HepG2 (cell line): ENCODE data around the gene UBQLN1. TPM values are rescaled to one million over a fixed set of nuclear protein-coding genes. Genes with fewer than 3 reads are reported as not detected.

Experiments
- AHR ChIP-seq: IDR thresholded peaks from 2 replicates; pipeline ENCODE4 v1.6.1; 2018; ENCODE audit warnings: missing genetic modification reagents, missing compliant biosample characterization
- ASH2L ChIP-seq: fragments of 300-600, 200-600 bp; sonication (generic); IDR thresholded peaks from 2 replicates; pipeline ENCODE4 v1.7.0; 2017; ENCODE audit warnings: low read depth, mild to moderate bottlenecking, moderate library complexity, mixed read lengths, low read length; ENCODE audit not compliant: insufficient read length
- CCAR2 ChIP-seq: fragments of 200-400 bp; formaldehyde crosslinking; optimal IDR thresholded peaks from 2 replicates; pipeline ENCODE3; 2018; ENCODE audit warnings: low read depth, mild to moderate bottlenecking, low read length, moderate library complexity
- DPF2 ChIP-seq: sonication (generic); formaldehyde crosslinking; IDR thresholded peaks from 2 replicates; pipeline ENCODE4 v1.4.0; 2020; ENCODE audit warnings: mild to moderate bottlenecking, low read depth, missing genetic modification reagents, borderline replicate concordance
- FOXC1 ChIP-seq: sonication (generic); formaldehyde crosslinking; IDR thresholded peaks from 2 replicates; pipeline ENCODE4 v1.8.0; 2022; ENCODE audit warnings: mild to moderate bottlenecking, missing genetic modification reagents, borderline replicate concordance
- HDAC2 ChIP-seq: sonication (generic); formaldehyde crosslinking; IDR thresholded peaks from 2 replicates; pipeline ENCODE4 v1.4.0; 2020; ENCODE audit warnings: missing genetic modification reagents
- KDM5A ChIP-seq: fragments of 200-600 bp; sonication (generic); IDR thresholded peaks from 2 replicates; pipeline ENCODE4 v1.7.0; 2018; ENCODE audit warnings: antibody characterized with exemption, mild to moderate bottlenecking, low read length, borderline replicate concordance
- LCORL ChIP-seq, 2 experiments: fragments of 450-650 bp in 1 of 2; sonication (generic) in 1 of 2; formaldehyde crosslinking in 1 of 2; IDR thresholded peaks; 2 replicates each; pipeline versions ENCODE4 v1.5.0 to v1.6.1; 2017 to 2020; ENCODE audit warnings: antibody characterized with exemption in 1 of 2, missing genetic modification reagents in 1 of 2
- MEIS2 ChIP-seq: sonication (generic); formaldehyde crosslinking; IDR thresholded peaks from 2 replicates; pipeline ENCODE4 v1.9.0; 2021; ENCODE audit warnings: mild to moderate bottlenecking, missing genetic modification reagents
- MTA1 ChIP-seq: sonication (generic); formaldehyde crosslinking; IDR thresholded peaks from 2 replicates; pipeline ENCODE4 v1.4.0; 2020; ENCODE audit warnings: missing genetic modification reagents, mild to moderate bottlenecking, borderline replicate concordance
- NCOA1 ChIP-seq: sonication (generic); formaldehyde crosslinking; IDR thresholded peaks from 2 replicates; pipeline ENCODE4 v1.9.0; 2021; ENCODE audit warnings: missing genetic modification reagents
- NR2F2 ChIP-seq: IDR thresholded peaks from 2 replicates; pipeline ENCODE4 v1.6.1; 2012; ENCODE audit warnings: low read depth, inconsistent platforms, borderline replicate concordance
- POLR2AphosphoS5 ChIP-seq: IDR thresholded peaks from 2 replicates; pipeline ENCODE4 v1.6.1; 2012; ENCODE audit warnings: low read depth, low read length
- SALL1 ChIP-seq: sonication (generic); formaldehyde crosslinking; IDR thresholded peaks from 2 replicates; pipeline ENCODE4 v1.8.0; 2022; ENCODE audit warnings: mild to moderate bottlenecking, missing genetic modification reagents
- SNAPC2 ChIP-seq: sonication (generic); formaldehyde crosslinking; IDR thresholded peaks from 2 replicates; pipeline ENCODE4 v1.8.1; 2022; ENCODE audit warnings: mild to moderate bottlenecking, missing genetic modification reagents
- TCF7L2 ChIP-seq: IDR thresholded peaks from 2 replicates; pipeline ENCODE4 v1.6.1; 2011; ENCODE audit warnings: mild to moderate bottlenecking, low read depth, low read length, moderate library complexity
- TEAD3 ChIP-seq: optimal IDR thresholded peaks from 2 replicates; pipeline ENCODE3; 2016; ENCODE audit warnings: borderline replicate concordance
- YEATS4 ChIP-seq: sonication (generic); formaldehyde crosslinking; IDR thresholded peaks from 2 replicates; pipeline ENCODE4 v1.4.0; 2020; ENCODE audit warnings: missing genetic modification reagents, borderline replicate concordance
- ZBTB38 ChIP-seq: sonication (generic); formaldehyde crosslinking; IDR thresholded peaks from 2 replicates; pipeline ENCODE4 v1.5.1; 2020; ENCODE audit warnings: mild to moderate bottlenecking, missing genetic modification reagents
- ZFX ChIP-seq: sonication (generic); formaldehyde crosslinking; IDR thresholded peaks from 2 replicates; pipeline ENCODE4 v1.4.0; 2020; ENCODE audit warnings: mild to moderate bottlenecking, low read depth, missing genetic modification reagents, moderate library complexity
- ZGPAT ChIP-seq: IDR thresholded peaks from 2 replicates; pipeline ENCODE4 v1.6.1; 2016; ENCODE audit warnings: mild to moderate bottlenecking
- ZNF143 ChIP-seq: sonication (generic); formaldehyde crosslinking; IDR thresholded peaks from 2 replicates; pipeline ENCODE4 v1.4.0; 2020; ENCODE audit warnings: missing genetic modification reagents
- ZNF264 ChIP-seq: sonication (generic); formaldehyde crosslinking; IDR thresholded peaks from 2 replicates; pipeline ENCODE4 v1.4.0; 2020; ENCODE audit warnings: missing genetic modification reagents
- ZNF501 ChIP-seq: sonication (generic); formaldehyde crosslinking; IDR thresholded peaks from 2 replicates; pipeline ENCODE4 v1.5.1; 2020; ENCODE audit warnings: mild to moderate bottlenecking, moderate library complexity, missing genetic modification reagents
- ZNF510 ChIP-seq: sonication (generic); formaldehyde crosslinking; IDR thresholded peaks from 2 replicates; pipeline ENCODE4 v1.4.0; 2020; ENCODE audit warnings: low read depth, mild to moderate bottlenecking, missing genetic modification reagents
- polyA plus RNA-seq, 8 experiments: library from polyadenylated mRNA; depleted of rRNA in 3 of 8; stranded (reverse) in 7 of 8; unstranded in 1 of 8; fragments of >200 nt; fragmentation: Illumina TruSeq in 4 of 8; extraction: Trizol in 4 of 8; gene quantifications; 2 replicates each; pipeline versions ENCODE4 v1.2.1 to v1.2.3, GENCODE V29; 2011 to 2016; ENCODE audit warnings: low read depth in 4 of 8, missing spikeins in 1 of 8, mixed read lengths in 1 of 8; ENCODE audit not compliant: insufficient read depth in 1 of 8
- total RNA-seq, 5 experiments: library from RNA; depleted of rRNA; stranded (reverse); fragments of >200 nt; fragmentation: Illumina TruSeq; extraction: Trizol; gene quantifications; 2 replicates each; pipeline ENCODE4 v1.2.3, GENCODE V29; 2016; ENCODE audit warnings: low read depth in 1 of 5
- TF ChIP-seq, protein P1 (sequence below): sonication (generic); IDR thresholded peaks from 2 replicates; pipeline ENCODE4 v1.6.1; 2016; ENCODE audit warnings: low read depth, borderline replicate concordance
- TF ChIP-seq, protein P2 (sequence below): sonication (generic); formaldehyde crosslinking; IDR thresholded peaks from 2 replicates; pipeline ENCODE4 v1.4.0; 2020; ENCODE audit warnings: missing genetic modification reagents, mild to moderate bottlenecking, borderline replicate concordance

UBQLN1 gene
- total and polyA plus RNA-seq, 2 of the 13 experiments (the other 11 are each of a cell fraction or from before 2014, with no cell fraction given) = 78.1 to 83.8 TPM

DNA sequence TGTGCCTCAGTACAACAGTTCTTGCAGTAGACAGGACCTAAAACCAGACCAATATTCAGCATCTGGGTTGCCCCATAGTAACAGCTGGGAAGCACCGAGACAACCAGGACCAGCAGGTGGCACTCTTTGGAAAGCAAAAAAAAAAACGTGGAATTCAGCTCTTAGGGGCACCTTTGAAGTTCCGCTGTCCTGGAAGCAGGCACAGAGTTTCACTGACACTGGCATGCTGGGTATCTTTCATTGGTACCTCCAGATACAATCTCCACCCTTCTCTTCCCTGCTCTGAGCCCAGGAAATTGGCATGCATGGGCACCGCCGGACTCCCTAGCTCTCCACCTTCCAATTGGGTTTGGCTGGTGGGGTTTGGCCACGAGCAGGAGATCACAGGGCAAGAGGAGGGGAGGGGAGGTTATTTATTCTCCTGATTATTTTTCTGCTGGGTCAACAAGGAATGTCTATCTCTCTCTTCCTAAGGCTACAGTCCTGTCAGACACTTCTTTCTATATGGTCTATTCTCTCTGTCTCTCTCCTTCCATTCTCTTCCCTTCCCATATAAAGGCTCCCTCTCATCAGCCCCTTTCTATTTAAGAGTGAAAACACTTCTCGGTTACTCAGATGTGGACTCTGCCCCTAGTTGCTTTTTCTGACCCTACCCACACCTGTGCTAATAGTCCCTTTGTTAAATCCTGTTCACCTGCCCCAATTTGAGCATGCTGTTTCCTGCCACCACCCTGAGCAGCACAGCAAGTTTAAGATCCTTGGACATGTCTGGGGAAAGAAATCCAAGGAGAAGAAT lies 86.7 kb downstream of the UBQLN1 start (continued):
- TF ChIP-seq, protein P1, sequence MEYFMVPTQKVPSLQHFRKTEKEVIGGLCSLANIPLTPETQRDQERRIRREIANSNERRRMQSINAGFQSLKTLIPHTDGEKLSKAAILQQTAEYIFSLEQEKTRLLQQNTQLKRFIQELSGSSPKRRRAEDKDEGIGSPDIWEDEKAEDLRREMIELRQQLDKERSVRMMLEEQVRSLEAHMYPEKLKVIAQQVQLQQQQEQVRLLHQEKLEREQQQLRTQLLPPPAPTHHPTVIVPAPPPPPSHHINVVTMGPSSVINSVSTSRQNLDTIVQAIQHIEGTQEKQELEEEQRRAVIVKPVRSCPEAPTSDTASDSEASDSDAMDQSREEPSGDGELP = peak; percentile 87
- peak; percentile 40; the same call in 1 of the 2 replicates for TF ChIP-seq YEATS4 (CRISPR knock-in tag)
- TF ChIP-seq TEAD3 (CRISPR knock-in tag) = peak; percentile 76
- 0 out of 2 replicates have a peak, but pooled peaks have one; percentile 32 for TF ChIP-seq SALL1 (CRISPR knock-in tag)
- TF ChIP-seq TCF7L2 = peak; percentile 79; the same call in 1 of the 2 replicates
- 0 out of 2 replicates have a peak, but pooled peaks have one; percentile 33 for TF ChIP-seq ZBTB38 (CRISPR knock-in tag)
- TF ChIP-seq AHR (CRISPR knock-in tag) = no peak
- no peak for TF ChIP-seq SNAPC2 (CRISPR knock-in tag)
- peak; percentile 54; the same call in 1 of the 2 replicates for TF ChIP-seq ZGPAT (CRISPR knock-in tag)
- TF ChIP-seq DPF2 (CRISPR knock-in tag) = peak; percentile 43; the same call in 1 of the 2 replicates
- 0 out of 2 replicates have a peak, but pooled peaks have one; percentile 35 for TF ChIP-seq ZNF143 (CRISPR knock-in tag)
- no peak for TF ChIP-seq CCAR2
- 0 out of 2 replicates have a peak, but pooled peaks have one; percentile 67 for TF ChIP-seq ZNF510 (CRISPR knock-in tag)
- TF ChIP-seq FOXC1 (CRISPR knock-in tag) = peak; percentile 50; the same call in 1 of the 2 replicates
- TF ChIP-seq ZNF501 (CRISPR knock-in tag) = peak; percentile 79; the same call in 1 of the 2 replicates
- TF ChIP-seq HDAC2 = peak; percentile 22; the same call in 1 of the 2 replicates
- no peak for TF ChIP-seq NCOA1
- TF ChIP-seq ZFX (CRISPR knock-in tag) = peak; percentile 14; the same call in 1 of the 2 replicates
- peak; percentile 39; the same call in 1 of the 2 replicates for TF ChIP-seq MTA1 (CRISPR knock-in tag)
- TF ChIP-seq, protein P2, sequence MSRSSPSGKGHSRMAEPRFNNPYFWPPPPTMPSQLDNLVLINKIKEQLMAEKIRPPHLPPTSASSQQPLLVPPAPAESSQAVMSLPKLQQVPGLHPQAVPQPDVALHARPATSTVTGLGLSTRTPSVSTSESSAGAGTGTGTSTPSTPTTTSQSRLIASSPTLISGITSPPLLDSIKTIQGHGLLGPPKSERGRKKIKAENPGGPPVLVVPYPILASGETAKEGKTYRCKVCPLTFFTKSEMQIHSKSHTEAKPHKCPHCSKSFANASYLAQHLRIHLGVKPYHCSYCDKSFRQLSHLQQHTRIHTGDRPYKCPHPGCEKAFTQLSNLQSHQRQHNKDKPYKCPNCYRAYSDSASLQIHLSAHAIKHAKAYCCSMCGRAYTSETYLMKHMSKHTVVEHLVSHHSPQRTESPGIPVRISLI (CRISPR knock-in tag) = peak; percentile 95
- peak; percentile 36; the same call in 1 of the 2 replicates for TF ChIP-seq KDM5A
- 0 out of 2 replicates have a peak, but pooled peaks have one; percentile 18 for TF ChIP-seq POLR2AphosphoS5
- peak; percentile 76 for TF ChIP-seq ASH2L
- TF ChIP-seq MEIS2 (CRISPR knock-in tag) = no peak
- TF ChIP-seq NR2F2 = 0 out of 2 replicates have a peak, but pooled peaks have one; percentile 39
- no peak for TF ChIP-seq LCORL (IDR thresholded peaks at IDR 0.05)
- TF ChIP-seq LCORL (CRISPR knock-in tag; IDR thresholded peaks at IDR 0.05) = peak; percentile 69
- TF ChIP-seq ZNF264 (CRISPR knock-in tag) = no peak
